ENCODE results near the gene PLXNA4.

PLXNA4 gene

GRCh38 chr7:132333301-132333700 is 243.0 kb downstream of the PLXNA4 start:
- TF ChIP-seq CTCF (conservative IDR thresholded peaks at IDR 0.05), result no peak
- no peak overlapping the region for H3K27ac ChIP-seq

GRCh38 chr7:132328760-132329159 is 247.5 kb downstream of the PLXNA4 start:
- no peak for TF ChIP-seq CTCF (conservative IDR thresholded peaks at IDR 0.05)
- H3K27ac ChIP-seq, result no peak overlapping the region

GRCh38 chr7:132328047-132328620 is 248.1 kb downstream of the PLXNA4 start:
- no peak overlapping the region for H3K27ac ChIP-seq
- TF ChIP-seq CTCF (conservative IDR thresholded peaks at IDR 0.05), result no peak

- H3K27ac ChIP-seq, result no peak overlapping the region
- TF ChIP-seq CTCF (conservative IDR thresholded peaks at IDR 0.05), result no peak
These were observed 249.2 kb downstream of the PLXNA4 start for GRCh38 chr7:132326878-132327589.

- no peak for TF ChIP-seq CTCF (conservative IDR thresholded peaks at IDR 0.05)
- H3K27ac ChIP-seq, result no peak overlapping the region
These were observed 253.3 kb downstream of the PLXNA4 start for GRCh38 chr7:132322970-132323369.

GRCh38 chr7:132321387-132321786 is 254.9 kb downstream of the PLXNA4 start:
- H3K27ac ChIP-seq, result no peak overlapping the region
- peak; percentile 19; the same call in 1 of the 2 replicates for TF ChIP-seq CTCF (conservative IDR thresholded peaks at IDR 0.05)

DNA sequence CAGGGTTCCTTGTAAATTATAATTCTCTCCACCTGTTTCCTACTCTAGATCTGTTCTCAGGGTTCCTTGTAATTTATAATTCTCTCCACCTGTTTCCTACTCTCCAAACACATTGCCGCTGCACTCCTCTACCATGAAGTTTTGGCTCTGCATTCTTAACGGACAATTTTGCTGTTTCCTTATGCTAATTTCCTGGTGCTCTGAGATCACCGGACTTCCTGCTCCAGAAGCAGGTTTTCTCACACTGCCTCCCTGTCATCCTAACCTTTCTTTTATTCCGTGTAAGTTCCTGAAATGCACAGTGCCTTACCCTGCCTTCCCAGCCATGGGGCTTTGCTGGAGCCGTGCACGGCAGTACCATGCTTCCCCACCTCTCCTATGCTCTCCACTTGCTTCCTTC is 256.8 kb downstream of the PLXNA4 start:
- H3K27ac ChIP-seq, result no peak overlapping the region
- TF ChIP-seq CTCF (conservative IDR thresholded peaks at IDR 0.05), result no peak
